ENCODE measurements around the gene BACH1.
"Not testable (repeated sequence)": the region's sequence is repeated elsewhere in the genome, so short reads cannot be mapped to it uniquely, and the experiment has no call there.

DNA sequence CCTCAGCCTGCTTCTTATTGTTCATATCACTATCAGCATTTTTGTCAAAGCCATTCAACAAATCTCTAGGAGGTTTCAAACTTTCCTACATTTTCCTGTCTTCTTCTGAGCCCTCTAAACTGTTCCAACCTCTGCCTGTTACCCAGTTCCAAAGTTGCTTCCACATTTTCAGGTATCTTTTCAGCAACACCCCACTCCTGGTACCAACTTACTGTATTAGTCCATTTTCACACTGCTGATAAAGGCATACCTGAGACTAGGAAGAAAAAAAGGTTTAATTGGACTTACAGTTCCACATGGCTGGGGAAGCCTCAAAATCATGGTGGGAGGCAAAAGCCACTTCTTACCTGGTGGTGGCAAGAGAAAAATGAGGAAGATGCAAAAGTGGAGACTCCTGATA, 44.9 kb upstream of the BACH1 start:
- not testable (repeated sequence) for TF ChIP-seq TCF12 (IDR thresholded peaks at IDR 0.05; ENCODE audit: low read depth, low read length); MAX (IDR thresholded peaks at IDR 0.05); EZH2 (IDR thresholded peaks at IDR 0.05; ENCODE audit: low read depth, low read length, severe bottlenecking); RNF2 (IDR thresholded peaks at IDR 0.05; ENCODE audit: borderline replicate concordance, low read depth, low read length, missing control alignments, poor library complexity, severe bottlenecking)
- TF ChIP-seq, protein P1, sequence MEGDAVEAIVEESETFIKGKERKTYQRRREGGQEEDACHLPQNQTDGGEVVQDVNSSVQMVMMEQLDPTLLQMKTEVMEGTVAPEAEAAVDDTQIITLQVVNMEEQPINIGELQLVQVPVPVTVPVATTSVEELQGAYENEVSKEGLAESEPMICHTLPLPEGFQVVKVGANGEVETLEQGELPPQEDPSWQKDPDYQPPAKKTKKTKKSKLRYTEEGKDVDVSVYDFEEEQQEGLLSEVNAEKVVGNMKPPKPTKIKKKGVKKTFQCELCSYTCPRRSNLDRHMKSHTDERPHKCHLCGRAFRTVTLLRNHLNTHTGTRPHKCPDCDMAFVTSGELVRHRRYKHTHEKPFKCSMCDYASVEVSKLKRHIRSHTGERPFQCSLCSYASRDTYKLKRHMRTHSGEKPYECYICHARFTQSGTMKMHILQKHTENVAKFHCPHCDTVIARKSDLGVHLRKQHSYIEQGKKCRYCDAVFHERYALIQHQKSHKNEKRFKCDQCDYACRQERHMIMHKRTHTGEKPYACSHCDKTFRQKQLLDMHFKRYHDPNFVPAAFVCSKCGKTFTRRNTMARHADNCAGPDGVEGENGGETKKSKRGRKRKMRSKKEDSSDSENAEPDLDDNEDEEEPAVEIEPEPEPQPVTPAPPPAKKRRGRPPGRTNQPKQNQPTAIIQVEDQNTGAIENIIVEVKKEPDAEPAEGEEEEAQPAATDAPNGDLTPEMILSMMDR (IDR thresholded peaks at IDR 0.05; ENCODE audit: control extremely low read depth in 1 of 3, insufficient read depth in 1 of 3, low read depth in 1 of 3, low read length in 3 of 3): not testable (repeated sequence)

Data from H1 (cell line).